HepG2 (cell line): ENCODE results near the gene WFDC5. TPM values are rescaled to one million over a fixed set of nuclear protein-coding genes. Genes with fewer than 3 reads are reported as not detected.

ENCODE experiments used
- AHR ChIP-seq: IDR thresholded peaks from 2 replicates; pipeline ENCODE4 v1.6.1; 2018; ENCODE audit warnings: missing genetic modification reagents, missing compliant biosample characterization
- E2F2 ChIP-seq: sonication (generic); formaldehyde crosslinking; IDR thresholded peaks from 2 replicates; pipeline ENCODE4 v1.4.0; 2020; ENCODE audit warnings: missing genetic modification reagents, borderline replicate concordance
- HOXA7 ChIP-seq: sonication (generic); formaldehyde crosslinking; IDR thresholded peaks from 2 replicates; pipeline ENCODE4 v1.8.1; 2022; ENCODE audit warnings: mild to moderate bottlenecking, missing genetic modification reagents, moderate library complexity
- LCORL ChIP-seq, 2 experiments: fragments of 450-650 bp in 1 of 2; sonication (generic) in 1 of 2; formaldehyde crosslinking in 1 of 2; IDR thresholded peaks; 2 replicates each; pipeline versions ENCODE4 v1.5.0 to v1.6.1; 2017 to 2020; ENCODE audit warnings: antibody characterized with exemption in 1 of 2, missing genetic modification reagents in 1 of 2
- MBD4 ChIP-seq: IDR thresholded peaks from 2 replicates; pipeline ENCODE4 v1.6.1; 2012; ENCODE audit warnings: low read length, inconsistent platforms, borderline replicate concordance
- PHF21A ChIP-seq: sonication (generic); formaldehyde crosslinking; IDR thresholded peaks from 2 replicates; pipeline ENCODE4 v1.5.0; 2020; ENCODE audit warnings: mild to moderate bottlenecking, missing genetic modification reagents
- PITX1 ChIP-seq: sonication (generic); formaldehyde crosslinking; IDR thresholded peaks from 2 replicates; pipeline ENCODE4 v1.5.1; 2020; ENCODE audit warnings: mild to moderate bottlenecking, missing genetic modification reagents
- PRPF4 ChIP-seq: fragments of 200-400 bp; formaldehyde crosslinking; IDR thresholded peaks from 2 replicates; pipeline ENCODE4 v1.6.1; 2016; ENCODE audit warnings: low read length, low read depth; ENCODE audit not compliant: poor library complexity, severe bottlenecking
- PTBP1 ChIP-seq: fragments of 200-400 bp; formaldehyde crosslinking; IDR thresholded peaks from 2 replicates; pipeline ENCODE4 v1.6.1; 2018; ENCODE audit warnings: low read length, low read depth; ENCODE audit not compliant: poor library complexity, severe bottlenecking
- RARG ChIP-seq: sonication (generic); formaldehyde crosslinking; IDR thresholded peaks from 2 replicates; pipeline ENCODE4 v1.4.0; 2020; ENCODE audit warnings: low read depth, mild to moderate bottlenecking, missing genetic modification reagents
- SSRP1 ChIP-seq: IDR thresholded peaks from 2 replicates; pipeline ENCODE4 v1.6.1; 2016; ENCODE audit warnings: control low read depth
- ZNF124 ChIP-seq: sonication (generic); formaldehyde crosslinking; IDR thresholded peaks from 2 replicates; pipeline ENCODE4 v1.4.0; 2020; ENCODE audit warnings: missing genetic modification reagents
- ZNF674 ChIP-seq: sonication (generic); formaldehyde crosslinking; IDR thresholded peaks from 2 replicates; pipeline ENCODE4 v1.5.0; 2020; ENCODE audit warnings: low read depth, mild to moderate bottlenecking, missing genetic modification reagents
- ZNF713 ChIP-seq: sonication (generic); formaldehyde crosslinking; IDR thresholded peaks from 2 replicates; pipeline ENCODE4 v1.4.0; 2020; ENCODE audit warnings: mild to moderate bottlenecking, missing genetic modification reagents
- ZNF775 ChIP-seq: sonication (generic); formaldehyde crosslinking; IDR thresholded peaks from 2 replicates; pipeline ENCODE4 v1.4.0; 2020; ENCODE audit warnings: missing genetic modification reagents, mild to moderate bottlenecking, moderate library complexity, borderline replicate concordance
- polyA plus RNA-seq, 8 experiments: library from polyadenylated mRNA; depleted of rRNA in 3 of 8; stranded (reverse) in 7 of 8; unstranded in 1 of 8; fragments of >200 nt; fragmentation: Illumina TruSeq in 4 of 8; extraction: Trizol in 4 of 8; gene quantifications; 2 replicates each; pipeline versions ENCODE4 v1.2.1 to v1.2.3, GENCODE V29; 2011 to 2016; ENCODE audit warnings: low read depth in 4 of 8, missing spikeins in 1 of 8, mixed read lengths in 1 of 8; ENCODE audit not compliant: insufficient read depth in 1 of 8
- total RNA-seq, 5 experiments: library from RNA; depleted of rRNA; stranded (reverse); fragments of >200 nt; fragmentation: Illumina TruSeq; extraction: Trizol; gene quantifications; 2 replicates each; pipeline ENCODE4 v1.2.3, GENCODE V29; 2016; ENCODE audit warnings: low read depth in 1 of 5
- TF ChIP-seq, protein P1 (sequence below): sonication (generic); formaldehyde crosslinking; IDR thresholded peaks from 2 replicates; pipeline ENCODE4 v1.5.0; 2020; ENCODE audit warnings: missing genetic modification reagents, mild to moderate bottlenecking, borderline replicate concordance
- TF ChIP-seq, protein P2 (sequence below): sonication (generic); formaldehyde crosslinking; conservative IDR thresholded peaks from 2 replicates; pipeline ENCODE4 v1.8.0; 2022; ENCODE audit warnings: mild to moderate bottlenecking, moderate library complexity, missing genetic modification reagents
- TF ChIP-seq, protein P3 (sequence below): sonication (generic); formaldehyde crosslinking; IDR thresholded peaks from 2 replicates; pipeline ENCODE4 v1.5.0; 2020; ENCODE audit warnings: missing genetic modification reagents
- TF ChIP-seq, protein P4 (sequence below): IDR thresholded peaks from 2 replicates; pipeline ENCODE4 v1.6.1; 2016; ENCODE audit warnings: low read depth, control low read depth
- TF ChIP-seq, protein P5 (sequence below): sonication (generic); formaldehyde crosslinking; IDR thresholded peaks from 2 replicates; pipeline ENCODE4 v1.5.1; 2020; ENCODE audit warnings: missing genetic modification reagents, mild to moderate bottlenecking, borderline replicate concordance
- TF ChIP-seq, protein P6 (sequence below): IDR thresholded peaks from 2 replicates; pipeline ENCODE4 v1.6.1; 2012; ENCODE audit warnings: inconsistent platforms

WFDC5 gene
- total and polyA plus RNA-seq, 2 of the 13 experiments (the other 11 are each of a cell fraction or from before 2014, with no cell fraction given) = not detected

DNA sequence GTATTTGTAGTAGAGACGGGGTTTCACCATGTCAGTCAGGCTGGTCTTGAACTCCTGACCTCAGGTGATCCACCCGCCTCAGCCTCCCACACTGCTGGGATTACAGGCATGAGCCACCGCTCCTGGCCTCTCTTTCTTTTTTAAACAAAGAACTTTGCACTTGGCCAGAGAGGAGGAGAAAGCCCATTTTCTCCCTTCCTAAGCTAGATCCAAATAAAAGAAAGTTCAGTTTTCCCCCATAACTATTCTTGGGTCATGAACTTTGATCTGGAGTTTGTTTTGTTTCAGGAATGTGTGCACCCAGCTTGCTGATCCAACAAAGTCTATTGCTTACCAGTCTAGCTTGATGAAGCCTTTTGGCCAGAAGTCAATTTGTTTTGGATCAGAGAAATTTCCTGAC lies 37.4 kb downstream of the WFDC5 start (continued):
- TF ChIP-seq, protein P1, sequence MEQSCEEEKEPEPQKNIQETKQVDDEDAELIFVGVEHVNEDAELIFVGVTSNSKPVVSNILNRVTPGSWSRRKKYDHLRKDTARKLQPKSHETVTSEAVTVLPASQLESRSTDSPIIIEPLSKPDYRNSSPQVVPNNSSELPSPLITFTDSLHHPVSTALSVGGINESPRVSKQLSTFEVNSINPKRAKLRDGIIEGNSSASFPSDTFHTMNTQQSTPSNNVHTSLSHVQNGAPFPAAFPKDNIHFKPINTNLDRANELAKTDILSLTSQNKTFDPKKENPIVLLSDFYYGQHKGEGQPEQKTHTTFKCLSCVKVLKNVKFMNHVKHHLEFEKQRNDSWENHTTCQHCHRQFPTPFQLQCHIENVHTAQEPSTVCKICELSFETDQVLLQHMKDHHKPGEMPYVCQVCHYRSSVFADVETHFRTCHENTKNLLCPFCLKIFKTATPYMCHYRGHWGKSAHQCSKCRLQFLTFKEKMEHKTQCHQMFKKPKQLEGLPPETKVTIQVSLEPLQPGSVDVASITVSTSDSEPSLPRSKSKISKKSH (CRISPR knock-in tag) = no peak
- TF ChIP-seq PHF21A (CRISPR knock-in tag) (peak; percentile 90; the same call in 1 of the 2 replicates), PRPF4 (peak; percentile 30), ZNF674 (no peak), SSRP1 (CRISPR knock-in tag) (no peak), PITX1 (CRISPR knock-in tag) (peak; percentile 90), ZNF775 (CRISPR knock-in tag) (peak; percentile 77; the same call in 1 of the 2 replicates), E2F2 (CRISPR knock-in tag) (no peak), LCORL (IDR thresholded peaks at IDR 0.05) (no peak), LCORL (CRISPR knock-in tag; IDR thresholded peaks at IDR 0.05) (peak; percentile 87), ZNF713 (CRISPR knock-in tag) (no peak), HOXA7 (CRISPR knock-in tag) (no peak), RARG (CRISPR knock-in tag) (no peak; the same call in 1 of the 2 replicates), MBD4 (no peak), AHR (CRISPR knock-in tag) (no peak), ZNF124 (CRISPR knock-in tag) (peak; percentile 81; the same call in 1 of the 2 replicates), PTBP1 (no peak)
- TF ChIP-seq, protein P2, sequence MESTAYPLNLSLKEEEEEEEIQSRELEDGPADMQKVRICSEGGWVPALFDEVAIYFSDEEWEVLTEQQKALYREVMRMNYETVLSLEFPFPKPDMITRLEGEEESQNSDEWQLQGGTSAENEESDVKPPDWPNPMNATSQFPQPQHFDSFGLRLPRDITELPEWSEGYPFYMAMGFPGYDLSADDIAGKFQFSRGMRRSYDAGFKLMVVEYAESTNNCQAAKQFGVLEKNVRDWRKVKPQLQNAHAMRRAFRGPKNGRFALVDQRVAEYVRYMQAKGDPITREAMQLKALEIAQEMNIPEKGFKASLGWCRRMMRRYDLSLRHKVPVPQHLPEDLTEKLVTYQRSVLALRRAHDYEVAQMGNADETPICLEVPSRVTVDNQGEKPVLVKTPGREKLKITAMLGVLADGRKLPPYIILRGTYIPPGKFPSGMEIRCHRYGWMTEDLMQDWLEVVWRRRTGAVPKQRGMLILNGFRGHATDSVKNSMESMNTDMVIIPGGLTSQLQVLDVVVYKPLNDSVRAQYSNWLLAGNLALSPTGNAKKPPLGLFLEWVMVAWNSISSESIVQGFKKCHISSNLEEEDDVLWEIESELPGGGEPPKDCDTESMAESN (CRISPR knock-in tag) = no peak
- TF ChIP-seq, protein P3, sequence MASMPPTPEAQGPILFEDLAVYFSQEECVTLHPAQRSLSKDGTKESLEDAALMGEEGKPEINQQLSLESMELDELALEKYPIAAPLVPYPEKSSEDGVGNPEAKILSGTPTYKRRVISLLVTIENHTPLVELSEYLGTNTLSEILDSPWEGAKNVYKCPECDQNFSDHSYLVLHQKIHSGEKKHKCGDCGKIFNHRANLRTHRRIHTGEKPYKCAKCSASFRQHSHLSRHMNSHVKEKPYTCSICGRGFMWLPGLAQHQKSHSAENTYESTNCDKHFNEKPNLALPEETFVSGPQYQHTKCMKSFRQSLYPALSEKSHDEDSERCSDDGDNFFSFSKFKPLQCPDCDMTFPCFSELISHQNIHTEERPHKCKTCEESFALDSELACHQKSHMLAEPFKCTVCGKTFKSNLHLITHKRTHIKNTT (CRISPR knock-in tag) = no peak
- TF ChIP-seq, protein P4, sequence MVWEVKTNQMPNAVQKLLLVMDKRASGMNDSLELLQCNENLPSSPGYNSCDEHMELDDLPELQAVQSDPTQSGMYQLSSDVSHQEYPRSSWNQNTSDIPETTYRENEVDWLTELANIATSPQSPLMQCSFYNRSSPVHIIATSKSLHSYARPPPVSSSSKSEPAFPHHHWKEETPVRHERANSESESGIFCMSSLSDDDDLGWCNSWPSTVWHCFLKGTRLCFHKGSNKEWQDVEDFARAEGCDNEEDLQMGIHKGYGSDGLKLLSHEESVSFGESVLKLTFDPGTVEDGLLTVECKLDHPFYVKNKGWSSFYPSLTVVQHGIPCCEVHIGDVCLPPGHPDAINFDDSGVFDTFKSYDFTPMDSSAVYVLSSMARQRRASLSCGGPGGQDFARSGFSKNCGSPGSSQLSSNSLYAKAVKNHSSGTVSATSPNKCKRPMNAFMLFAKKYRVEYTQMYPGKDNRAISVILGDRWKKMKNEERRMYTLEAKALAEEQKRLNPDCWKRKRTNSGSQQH (CRISPR knock-in tag) = no peak
- TF ChIP-seq, protein P5, sequence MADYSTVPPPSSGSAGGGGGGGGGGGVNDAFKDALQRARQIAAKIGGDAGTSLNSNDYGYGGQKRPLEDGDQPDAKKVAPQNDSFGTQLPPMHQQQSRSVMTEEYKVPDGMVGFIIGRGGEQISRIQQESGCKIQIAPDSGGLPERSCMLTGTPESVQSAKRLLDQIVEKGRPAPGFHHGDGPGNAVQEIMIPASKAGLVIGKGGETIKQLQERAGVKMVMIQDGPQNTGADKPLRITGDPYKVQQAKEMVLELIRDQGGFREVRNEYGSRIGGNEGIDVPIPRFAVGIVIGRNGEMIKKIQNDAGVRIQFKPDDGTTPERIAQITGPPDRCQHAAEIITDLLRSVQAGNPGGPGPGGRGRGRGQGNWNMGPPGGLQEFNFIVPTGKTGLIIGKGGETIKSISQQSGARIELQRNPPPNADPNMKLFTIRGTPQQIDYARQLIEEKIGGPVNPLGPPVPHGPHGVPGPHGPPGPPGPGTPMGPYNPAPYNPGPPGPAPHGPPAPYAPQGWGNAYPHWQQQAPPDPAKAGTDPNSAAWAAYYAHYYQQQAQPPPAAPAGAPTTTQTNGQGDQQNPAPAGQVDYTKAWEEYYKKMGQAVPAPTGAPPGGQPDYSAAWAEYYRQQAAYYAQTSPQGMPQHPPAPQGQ (CRISPR knock-in tag) = no peak
- TF ChIP-seq, protein P6, sequence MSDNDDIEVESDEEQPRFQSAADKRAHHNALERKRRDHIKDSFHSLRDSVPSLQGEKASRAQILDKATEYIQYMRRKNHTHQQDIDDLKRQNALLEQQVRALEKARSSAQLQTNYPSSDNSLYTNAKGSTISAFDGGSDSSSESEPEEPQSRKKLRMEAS = peak; percentile 34; the same call in 1 of the 2 replicates
